Astrocyte of the cerebellum (primary cell): Measurements from ENCODE around the gene PCDHAC2.

Experiments
- DNase-seq: peaks from one replicate; pipeline ENCODE4 v3.0.0-alpha.2; 2011; ENCODE audit warnings: low read depth
- H3K4me3 ChIP-seq: 2 replicates; pipeline ENCODE4 v1.5.1; 2011; ENCODE audit warnings: mild to moderate bottlenecking, low read depth, low read length, moderate library complexity
- CTCF ChIP-seq: IDR thresholded peaks from 2 replicates; pipeline ENCODE4 v1.5.1; 2012; ENCODE audit warnings: low read length, low read depth, moderate library complexity, mild to moderate bottlenecking; ENCODE audit errors: missing control alignments
- in situ Hi-C: cut with HindIII; loops from 2 replicates; pipeline ENCODE4 v1.10.0; 2017; ENCODE audit warnings: low sequenced_read_pairs

The PCDHAC2 gene

GRCh38 chr5:141003031-141003430, 36.8 kb downstream of the PCDHAC2 start:
- DNase-seq = no peak
- TF ChIP-seq CTCF = no peak
- in situ Hi-C loops = no loop called here
- H3K4me3 ChIP-seq = no peak overlapping the region

GRCh38 chr5:141003791-141004611, 37.7 kb downstream of the PCDHAC2 start:
- TF ChIP-seq CTCF = no peak
- DNase-seq = no peak
- in situ Hi-C loops = no loop called here
- no peak overlapping the region for H3K4me3 ChIP-seq

GRCh38 chr5:141007791-141008190, 41.5 kb downstream of the PCDHAC2 start:
- DNase-seq = no peak
- no peak for TF ChIP-seq CTCF

GRCh38 chr5:141010047-141010793, 43.9 kb downstream of the PCDHAC2 start:
- DNase-seq = no peak
- TF ChIP-seq CTCF = no peak
- H3K4me3 ChIP-seq = no peak overlapping the region
- in situ Hi-C loops = no loop called here

More at GRCh38 chr5:141007791-141008190, 41.5 kb downstream of the PCDHAC2 start:
- in situ Hi-C loops = no loop called here
- no peak overlapping the region for H3K4me3 ChIP-seq

- no peak for DNase-seq
- no peak for TF ChIP-seq CTCF
- H3K4me3 ChIP-seq = no peak overlapping the region
- in situ Hi-C loops = no loop called here
Measured at GRCh38 chr5:141017943-141018342, 51.7 kb downstream of the PCDHAC2 start.
